GM12864 (cell line): ENCODE data around the gene FBXW4.

Experiments used
- DNase-seq: peaks from one replicate; pipeline ENCODE4 v3.0.0-alpha.2; 2011; ENCODE audit warnings: low read depth
- H3K4me3 ChIP-seq: 2 replicates; pipeline ENCODE4 v1.5.1; 2011; ENCODE audit warnings: mild to moderate bottlenecking, low read depth, low read length, control low read depth
- CTCF ChIP-seq: IDR thresholded peaks from 2 replicates; pipeline ENCODE4 v1.5.1; 2011; ENCODE audit warnings: low read depth, mild to moderate bottlenecking, moderate library complexity, low read length, control low read depth, inconsistent platforms; ENCODE audit errors: missing control alignments

Gene FBXW4

DNA sequence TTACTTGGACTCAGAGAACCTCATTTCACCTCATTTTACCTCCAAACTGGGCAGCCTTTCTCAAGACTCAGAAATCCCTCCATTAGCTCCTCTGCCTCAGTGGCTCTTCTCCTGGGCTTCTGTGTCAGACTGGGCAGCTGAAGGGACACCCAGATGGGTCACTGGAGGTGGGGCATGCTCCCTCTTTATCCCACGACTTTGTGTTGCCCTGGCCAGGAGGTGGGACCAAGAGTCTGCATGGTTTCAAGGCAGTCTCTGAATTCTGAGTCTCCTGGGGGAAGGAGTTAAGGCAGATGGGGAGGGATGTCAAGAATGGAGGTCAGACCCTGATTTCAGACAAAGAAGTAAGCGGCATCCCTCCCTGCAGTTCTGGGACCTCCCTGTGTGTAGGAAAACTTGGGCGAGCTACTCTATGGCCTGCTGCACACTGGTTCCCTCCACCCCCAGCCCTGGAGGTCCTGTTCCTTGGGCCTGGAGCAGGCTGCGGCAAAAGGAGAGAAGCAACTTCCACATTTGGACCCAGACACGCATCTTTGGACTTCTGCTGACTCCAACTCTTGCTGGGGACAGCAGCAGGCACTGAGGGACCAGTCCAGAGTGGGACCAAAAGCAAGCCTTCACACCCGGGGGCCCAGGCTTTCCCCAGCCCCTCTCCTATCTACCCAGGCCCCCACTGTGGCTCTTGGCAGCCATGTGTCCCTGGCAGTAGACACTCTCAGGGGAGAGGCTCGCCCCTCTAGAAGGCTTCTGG is 117.7 kb downstream of the FBXW4 start:
- DNase-seq = no peak
- no peak overlapping the region for H3K4me3 ChIP-seq
- TF ChIP-seq CTCF = no peak

- TF ChIP-seq CTCF = no peak
- H3K4me3 ChIP-seq = no peak overlapping the region
- DNase-seq = no peak
Measured at GRCh38 chr10:101576211-101576863, 118.6 kb downstream of the FBXW4 start.

DNA sequence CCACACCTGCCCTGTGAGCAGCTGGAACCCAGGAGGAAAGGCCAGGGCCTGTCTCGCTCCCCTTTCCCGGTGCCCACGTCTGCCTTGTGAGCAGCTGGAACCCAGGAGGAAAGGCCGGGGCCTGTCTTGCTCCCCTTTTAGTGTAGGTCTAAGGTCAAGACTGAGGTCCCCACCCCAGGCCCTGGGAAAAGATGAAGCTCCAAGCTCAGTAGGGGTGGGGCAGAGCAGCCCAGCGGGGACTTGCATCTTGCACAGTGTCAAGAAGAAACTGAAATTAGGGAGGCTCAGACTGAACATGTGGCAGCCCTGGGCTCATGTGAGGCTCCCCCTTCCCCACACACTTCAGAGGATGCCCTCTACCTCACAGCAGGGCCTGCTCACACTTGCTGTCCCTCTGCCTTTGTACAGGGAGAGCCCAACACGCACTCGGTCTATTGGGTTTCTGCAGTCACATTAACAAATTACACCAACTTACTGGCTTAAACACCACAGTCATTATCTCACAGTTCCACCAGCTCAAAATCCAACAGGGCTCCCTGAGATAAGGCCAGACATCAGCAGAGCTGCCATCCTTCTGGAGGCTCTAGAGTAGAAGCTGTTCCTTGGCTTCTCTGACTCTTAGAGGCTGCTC is 119.3 kb downstream of the FBXW4 start:
- TF ChIP-seq CTCF = no peak
- no peak for DNase-seq
- no peak overlapping the region for H3K4me3 ChIP-seq

DNA sequence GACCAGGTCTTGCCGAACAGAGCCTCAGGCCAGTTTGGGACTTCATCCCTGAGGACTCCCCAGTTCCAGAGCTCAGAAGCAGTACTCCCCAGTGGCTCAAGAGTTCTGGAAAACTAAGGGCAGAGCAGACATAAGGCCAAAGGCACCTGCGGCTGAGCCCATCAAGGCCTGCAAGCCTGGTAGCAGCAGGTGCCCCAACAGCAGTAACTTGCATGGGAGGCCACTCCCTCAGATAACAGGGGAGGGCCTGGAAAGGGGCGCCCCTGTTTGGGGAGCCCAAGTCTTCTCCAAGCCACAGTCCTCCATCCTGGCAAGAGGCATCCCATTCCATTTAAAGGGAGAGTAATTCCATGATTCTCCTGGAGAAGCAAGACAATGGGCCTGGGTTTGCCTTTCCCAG is 119.9 kb downstream of the FBXW4 start:
- no peak overlapping the region for H3K4me3 ChIP-seq
- no peak for DNase-seq
- no peak for TF ChIP-seq CTCF

GRCh38 chr10:101573885-101574753 is 120.9 kb downstream of the FBXW4 start:
- no peak for TF ChIP-seq CTCF
- DNase-seq = no peak
- no peak overlapping the region for H3K4me3 ChIP-seq

DNA sequence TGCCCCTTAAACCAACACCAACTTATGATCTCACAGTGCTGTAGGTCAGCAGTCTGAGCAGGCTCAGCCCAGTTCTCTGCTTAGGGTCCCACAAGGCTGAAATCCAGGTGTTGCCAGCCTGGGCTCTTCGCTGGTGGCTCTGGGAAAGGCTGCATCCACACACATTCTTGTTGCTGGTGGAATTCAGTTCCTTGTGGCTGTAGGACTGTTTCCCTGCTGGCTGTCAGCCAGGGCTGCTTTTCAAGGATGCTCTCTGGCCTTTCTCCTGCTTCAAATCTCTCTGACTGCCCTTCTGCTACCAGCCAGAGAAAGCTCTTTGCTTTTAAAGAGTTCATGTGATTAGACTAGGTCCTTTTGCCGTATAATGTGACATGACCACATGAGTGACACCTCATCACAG is 122.2 kb downstream of the FBXW4 start:
- TF ChIP-seq CTCF = no peak
- no peak for DNase-seq
- no peak overlapping the region for H3K4me3 ChIP-seq
